H9 (cell line): ENCODE measurements around the gene VWA3A. TPM values are rescaled to one million over a fixed set of nuclear protein-coding genes. Genes with fewer than 3 reads are reported as not detected.

ENCODE experiments used
- DNase-seq: peaks from one replicate; pipeline ENCODE4 v3.0.0-alpha.2; 2017
- H2AFZ ChIP-seq: one replicate; pipeline ENCODE4 v1.6.1; 2013; ENCODE audit warnings: mild to moderate bottlenecking, low read length, control low read depth, moderate library complexity
- H2AK5ac ChIP-seq: 2 replicates; pipeline ENCODE4 v1.6.1; 2013; ENCODE audit warnings: low read length, control low read depth, mixed read lengths; ENCODE audit not compliant: insufficient read length
- H2BK120ac ChIP-seq: one replicate; pipeline ENCODE4 v1.6.1; 2013; ENCODE audit warnings: low read depth, mild to moderate bottlenecking, low read length, control low read depth, inconsistent platforms; ENCODE audit not compliant: poor library complexity, severe bottlenecking
- H2BK12ac ChIP-seq: 2 replicates; pipeline ENCODE4 v1.6.1; 2013; ENCODE audit warnings: low read length, control low read depth, mixed read lengths, low read depth; ENCODE audit not compliant: insufficient read length
- H2BK15ac ChIP-seq: 2 replicates; pipeline ENCODE4 v1.6.1; 2013; ENCODE audit warnings: low read depth, low read length, control low read depth
- H2BK20ac ChIP-seq: one replicate; pipeline ENCODE4 v1.6.1; 2013; ENCODE audit warnings: low read depth, mild to moderate bottlenecking, low read length, control low read depth, inconsistent platforms; ENCODE audit not compliant: poor library complexity, severe bottlenecking
- H2BK5ac ChIP-seq: 2 replicates; pipeline ENCODE4 v1.6.1; 2013; ENCODE audit warnings: low read length, control low read depth, mixed read lengths; ENCODE audit not compliant: insufficient read length
- H3K14ac ChIP-seq: 2 replicates; pipeline ENCODE4 v1.6.1; 2013; ENCODE audit warnings: low read length, control low read depth; ENCODE audit not compliant: insufficient read depth
- H3K18ac ChIP-seq: 2 replicates; pipeline ENCODE4 v1.6.1; 2013; ENCODE audit warnings: low read depth, mild to moderate bottlenecking, mixed read lengths, low read length, control low read depth; ENCODE audit not compliant: insufficient read length
- H3K23ac ChIP-seq: 2 replicates; pipeline ENCODE4 v1.6.1; 2013; ENCODE audit warnings: low read length, control low read depth, mixed read lengths, low read depth; ENCODE audit not compliant: insufficient read length
- H3K23me2 ChIP-seq: 2 replicates; pipeline ENCODE4 v1.6.1; 2013; ENCODE audit warnings: low read depth, mild to moderate bottlenecking, mixed read lengths, low read length, control low read depth; ENCODE audit not compliant: insufficient read length, poor library complexity, severe bottlenecking
- H3K27ac ChIP-seq: 2 replicates; pipeline ENCODE4 v1.5.1; 2013; ENCODE audit warnings: low read length, control low read depth, mixed read lengths, low read depth; ENCODE audit not compliant: insufficient read length
- H3K27me3 ChIP-seq: 2 replicates; pipeline ENCODE4 v1.6.1; 2013; ENCODE audit warnings: low read length, control low read depth, inconsistent platforms; ENCODE audit not compliant: insufficient read depth
- H3K4ac ChIP-seq: 2 replicates; pipeline ENCODE4 v1.6.1; 2013; ENCODE audit warnings: low read depth, mild to moderate bottlenecking, control low read depth, inconsistent platforms, low read length, moderate library complexity
- H3K4me1 ChIP-seq: 2 replicates; pipeline ENCODE4 v1.6.1; 2013; ENCODE audit warnings: low read length, control low read depth, inconsistent platforms; ENCODE audit not compliant: insufficient read depth
- H3K4me2 ChIP-seq: 2 replicates; pipeline ENCODE4 v1.6.1; 2013; ENCODE audit warnings: low read length, control low read depth, mixed read lengths; ENCODE audit not compliant: insufficient read length, insufficient read depth
- H3K56ac ChIP-seq: 2 replicates; pipeline ENCODE4 v1.6.1; 2013; ENCODE audit warnings: low read depth, mild to moderate bottlenecking, mixed read lengths, low read length, control low read depth; ENCODE audit not compliant: insufficient read length
- H3K79me1 ChIP-seq: 2 replicates; pipeline ENCODE4 v1.6.1; 2013; ENCODE audit warnings: low read depth, mild to moderate bottlenecking, moderate library complexity, low read length, control low read depth, inconsistent platforms; ENCODE audit not compliant: insufficient read depth, poor library complexity, severe bottlenecking
- H3K79me2 ChIP-seq: 2 replicates; pipeline ENCODE4 v1.6.1; 2013; ENCODE audit warnings: low read length, control low read depth, inconsistent platforms; ENCODE audit not compliant: insufficient read depth
- H3K9ac ChIP-seq: 2 replicates; pipeline ENCODE4 v1.6.1; 2013; ENCODE audit warnings: low read length, control low read depth, mixed read lengths; ENCODE audit not compliant: insufficient read length; ENCODE audit errors: extremely low read depth
- H3K9me3 ChIP-seq: one replicate; pipeline ENCODE4 v1.6.1; 2013; ENCODE audit warnings: low read depth, low read length, inconsistent platforms; ENCODE audit not compliant: control insufficient read depth
- H3T11ph ChIP-seq: one replicate; pipeline ENCODE4 v1.6.1; 2013; ENCODE audit warnings: mild to moderate bottlenecking, low read length, control low read depth, inconsistent platforms
- H4K20me1 ChIP-seq: one replicate; pipeline ENCODE4 v1.6.1; 2013; ENCODE audit not compliant: control insufficient read depth, insufficient read length, insufficient read depth
- H4K5ac ChIP-seq: 2 replicates; pipeline ENCODE4 v1.6.1; 2013; ENCODE audit warnings: low read depth, mild to moderate bottlenecking, mixed read lengths, low read length, control low read depth; ENCODE audit not compliant: insufficient read length
- H4K8ac ChIP-seq: replicated peaks from 2 replicates; pipeline ENCODE4 v1.6.1; 2013; ENCODE audit warnings: low read length, control low read depth, mixed read lengths, low read depth; ENCODE audit not compliant: insufficient read length
- H4K91ac ChIP-seq: 2 replicates; pipeline ENCODE4 v1.6.1; 2013; ENCODE audit warnings: low read depth, mild to moderate bottlenecking, moderate library complexity, mixed read lengths, low read length, control low read depth; ENCODE audit not compliant: insufficient read length
- H3K27ac Mint-ChIP-seq, 3 experiments: 2 replicates in 2 of 3; 3 replicates in 1 of 3; pipeline ENCODE4 v1.8.0; 2020 to 2021; ENCODE audit warnings: mixed read lengths in 3 of 3, mild to moderate bottlenecking in 1 of 3, moderate library complexity in 1 of 3
- H3K27me3 Mint-ChIP-seq: 2 replicates; pipeline ENCODE4 v1.8.0; 2021; ENCODE audit warnings: low read depth, mild to moderate bottlenecking, moderate library complexity, mixed read lengths
- H3K36me3 Mint-ChIP-seq, 3 experiments: 2 replicates in 2 of 3; 3 replicates in 1 of 3; pipeline ENCODE4 v1.8.0; 2020 to 2021; ENCODE audit warnings: low read depth in 3 of 3, mixed read lengths in 3 of 3; ENCODE audit not compliant: insufficient read depth in 1 of 3
- H3K4me1 Mint-ChIP-seq, 2 experiments: 2 replicates each; pipeline ENCODE4 v1.8.0; 2020; ENCODE audit warnings: mixed read lengths in 2 of 2
- H3K4me3 Mint-ChIP-seq, 2 experiments: 2 replicates in 1 of 2; 3 replicates in 1 of 2; pipeline ENCODE4 v1.8.0; 2020 to 2021; ENCODE audit warnings: mild to moderate bottlenecking in 2 of 2, mixed read lengths in 2 of 2, moderate library complexity in 1 of 2
- H3K9me3 Mint-ChIP-seq, 2 experiments: 2 replicates in 1 of 2; 3 replicates in 1 of 2; pipeline ENCODE4 v1.8.0; 2020; ENCODE audit warnings: mild to moderate bottlenecking in 2 of 2, mixed read lengths in 2 of 2, moderate library complexity in 1 of 2
- WGBS: extraction: QIAGEN DNeasy Blood & Tissue Kit; methylation state at CpG from one replicate; pipeline ENCODE4 v1.1.7; 2013; ENCODE audit warnings: missing lambda C conversion rate, low lambda C conversion rate, mixed read lengths; ENCODE audit not compliant: insufficient read length; ENCODE audit errors: extremely low coverage; 5-methylcytosine and 5-hydroxymethylcytosine counted together
- total RNA-seq: library from RNA; stranded (reverse); gene quantifications from 2 replicates; pipeline ENCODE4 v1.2.1, GENCODE V29; 2021
- TF ChIP-seq, protein P1 (sequence below): fragments of 200-600 bp; sonication (generic); conservative IDR thresholded peaks from 3 replicates; pipeline ENCODE4 v1.8.0; 2021; ENCODE audit warnings: antibody characterized with exemption, mild to moderate bottlenecking

Gene VWA3A
- total RNA-seq, 1 experiment from 2014 or later: not detected

DNA sequence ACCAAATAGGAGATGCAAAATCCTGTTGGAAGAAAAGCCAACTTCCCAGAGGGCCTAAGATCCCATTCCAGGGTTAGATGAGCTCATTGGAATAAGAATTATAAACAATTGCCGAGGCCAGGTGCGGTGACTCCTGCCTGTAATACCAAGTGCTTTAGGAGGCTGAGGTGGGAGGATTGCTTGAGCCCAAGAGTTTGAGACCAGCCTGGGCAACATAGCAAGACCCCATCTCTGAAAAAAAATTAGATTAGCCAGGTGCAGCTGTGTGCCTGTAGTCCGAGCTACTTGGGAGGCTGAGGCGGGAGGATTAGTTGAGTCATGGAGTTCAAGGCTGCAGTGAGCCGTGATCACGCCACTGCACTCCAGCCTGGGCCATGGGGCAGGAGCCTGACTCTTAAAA, 52.2 kb downstream of the VWA3A start:
- Mint-ChIP-seq H3K36me3 (no peaks in the 10 kb centered on the region), H3K27me3 (no peaks in the 10 kb centered on the region), H3K27ac (no peak overlapping the region), H3K4me3 (no peak overlapping the region), H3K4me1 (peaks cover 0 to 11% of the 10 kb centered on the region in 2 experiments; a peak in 3 of 4 replicates), H3K9me3 (no peaks in the 10 kb centered on the region)
- Histone ChIP-seq H2AK5ac (no peak overlapping the region), H3K4ac (no peak overlapping the region), H4K8ac (no peak overlapping the region), H3K14ac (no peak overlapping the region), H3K79me2 (no peaks in the 10 kb centered on the region), H3K23me2 (no peaks in the 10 kb centered on the region), H3K18ac (no peak overlapping the region), H3K79me1 (no peaks in the 10 kb centered on the region), H3K9me3 (no peaks in the 10 kb centered on the region), H4K5ac (no peak overlapping the region), H2BK15ac (no peak overlapping the region), H2BK5ac (no peak overlapping the region), H2BK12ac (no peak overlapping the region), H3T11ph (no peak overlapping the region), H3K56ac (no peak overlapping the region), H2BK20ac (no peak overlapping the region), H3K4me2 (no peak overlapping the region), H3K9ac (no peak overlapping the region), H3K23ac (no peak overlapping the region), H3K27me3 (no peaks in the 10 kb centered on the region), H2BK120ac (no peak overlapping the region), H3K27ac (no peak overlapping the region), H2AFZ (no peak overlapping the region), H3K4me1 (no peaks in the 10 kb centered on the region), H4K20me1 (no peaks in the 10 kb centered on the region), H4K91ac (no peak overlapping the region)
- no CpG with 5 or more reads among the region's 6 CpGs for WGBS
- TF ChIP-seq, protein P1, sequence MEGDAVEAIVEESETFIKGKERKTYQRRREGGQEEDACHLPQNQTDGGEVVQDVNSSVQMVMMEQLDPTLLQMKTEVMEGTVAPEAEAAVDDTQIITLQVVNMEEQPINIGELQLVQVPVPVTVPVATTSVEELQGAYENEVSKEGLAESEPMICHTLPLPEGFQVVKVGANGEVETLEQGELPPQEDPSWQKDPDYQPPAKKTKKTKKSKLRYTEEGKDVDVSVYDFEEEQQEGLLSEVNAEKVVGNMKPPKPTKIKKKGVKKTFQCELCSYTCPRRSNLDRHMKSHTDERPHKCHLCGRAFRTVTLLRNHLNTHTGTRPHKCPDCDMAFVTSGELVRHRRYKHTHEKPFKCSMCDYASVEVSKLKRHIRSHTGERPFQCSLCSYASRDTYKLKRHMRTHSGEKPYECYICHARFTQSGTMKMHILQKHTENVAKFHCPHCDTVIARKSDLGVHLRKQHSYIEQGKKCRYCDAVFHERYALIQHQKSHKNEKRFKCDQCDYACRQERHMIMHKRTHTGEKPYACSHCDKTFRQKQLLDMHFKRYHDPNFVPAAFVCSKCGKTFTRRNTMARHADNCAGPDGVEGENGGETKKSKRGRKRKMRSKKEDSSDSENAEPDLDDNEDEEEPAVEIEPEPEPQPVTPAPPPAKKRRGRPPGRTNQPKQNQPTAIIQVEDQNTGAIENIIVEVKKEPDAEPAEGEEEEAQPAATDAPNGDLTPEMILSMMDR: no peak
- no peak for DNase-seq
